ENCODE results near the gene HES7.
A peak's percentile ranks its signal among the peaks of the same experiment; 100 is the strongest.

- TF ChIP-seq CTCF (IDR thresholded peaks at IDR 0.05; ENCODE audit: low read depth, low read length) = peak; percentile 78
- no peak for TF ChIP-seq EZH2phosphoT487 (IDR thresholded peaks at IDR 0.05; ENCODE audit: low read depth)
Measured at GRCh38 chr17:8109661-8110455, 14.0 kb downstream of the HES7 start.
